Left colon (tissue), 2 donors: ENCODE measurements around the gene PDCD5. TPM values are rescaled to one million over a fixed set of nuclear protein-coding genes. Genes with fewer than 3 reads are reported as not detected.

Source experiments
- ATAC-seq: fragments of 200-7000 bp; cut with Tn5 transposase; one replicate; pipeline ENCODE4 v1.9.1; 2020; ENCODE audit warnings: mild to moderate bottlenecking, moderate library complexity
- DNase-seq, 2 donors: peaks; one replicate each; pipeline ENCODE4 v3.0.0-alpha.2; 2020
- intact Hi-C, 2 donors: fragments of 100-400 bp; cut with DNase I in 1 of 2; cut with micrococcal nuclease in 1 of 2; formaldehyde crosslinking; loops; one replicate each; pipeline versions ENCODE4 v1.11.2 to v1.14.0; 2022; cut with DNase I, micrococcal nuclease
- total RNA-seq, 2 donors: library from RNA; stranded (reverse); fragmentation: NEBNext Ultra II Directional; extraction: Animal tissue kit (Norgen Biotek cat#: 25700); gene quantifications; one replicate each; pipeline ENCODE4 v1.2.1, GENCODE V29; 2021
- donor health status: DM: no; HTN: no; CAD: no.
- donor health status: DM: yes; HTN: yes; CAD: no.

PDCD5 gene
- total RNA-seq, 2 donors from 2014 or later, result 55.7 to 62.0 TPM

DNA sequence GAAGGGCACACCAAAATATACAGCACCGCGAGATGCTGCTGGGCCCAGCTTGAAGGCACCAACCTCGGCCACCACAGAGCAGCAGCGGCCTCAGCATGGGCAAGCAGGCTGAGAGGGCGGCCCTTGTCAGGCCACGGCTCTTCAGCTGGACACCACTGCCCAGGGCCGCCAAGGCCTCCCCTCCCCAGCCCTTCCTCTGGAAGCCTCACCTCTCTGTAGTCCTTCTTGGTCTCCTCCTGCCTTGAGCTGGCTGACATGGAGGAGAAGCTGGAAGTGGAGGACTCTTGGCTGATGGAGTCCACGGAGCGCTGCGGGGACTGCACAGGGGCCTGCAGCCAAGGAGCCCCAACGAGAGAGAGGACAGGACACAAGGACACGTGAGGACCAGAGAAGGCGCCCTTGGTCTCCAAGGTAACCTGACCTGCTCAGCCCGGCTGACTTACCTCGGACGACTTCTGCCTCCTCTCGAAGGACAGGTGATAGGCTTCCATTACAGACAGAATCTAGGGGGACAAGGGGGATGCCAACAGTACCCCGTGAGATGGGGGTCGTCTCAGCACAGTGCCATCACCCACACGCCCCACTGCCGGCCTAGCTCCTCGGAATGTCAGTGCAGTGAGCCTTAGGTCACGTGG lies 38.2 kb downstream of the PDCD5 start:
- DNase-seq, result no peak
- ATAC-seq, result no peak
- intact Hi-C loops, result no loop called here

DNA sequence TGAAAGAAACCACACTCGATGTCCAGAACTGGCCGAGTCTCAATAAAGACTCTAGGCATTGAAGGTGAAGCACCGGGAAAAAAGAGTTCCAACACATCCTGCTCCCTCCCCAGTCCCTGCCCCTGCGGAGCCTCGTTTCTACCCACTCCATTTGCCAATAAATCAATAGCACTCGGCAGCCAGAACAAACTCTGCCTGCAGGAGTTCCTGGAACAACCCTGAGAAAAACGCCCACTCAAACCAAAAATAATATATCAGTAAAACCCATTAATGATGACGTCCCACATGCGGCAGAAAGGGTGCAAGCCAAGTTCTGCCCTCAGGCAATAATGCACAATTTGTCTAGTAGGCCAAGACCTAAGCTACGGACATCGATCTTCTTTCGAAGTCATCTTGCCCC lies 41.0 kb downstream of the PDCD5 start:
- intact Hi-C loops, result no loop called here
- DNase-seq (no peak), ATAC-seq (no peak)

DNA sequence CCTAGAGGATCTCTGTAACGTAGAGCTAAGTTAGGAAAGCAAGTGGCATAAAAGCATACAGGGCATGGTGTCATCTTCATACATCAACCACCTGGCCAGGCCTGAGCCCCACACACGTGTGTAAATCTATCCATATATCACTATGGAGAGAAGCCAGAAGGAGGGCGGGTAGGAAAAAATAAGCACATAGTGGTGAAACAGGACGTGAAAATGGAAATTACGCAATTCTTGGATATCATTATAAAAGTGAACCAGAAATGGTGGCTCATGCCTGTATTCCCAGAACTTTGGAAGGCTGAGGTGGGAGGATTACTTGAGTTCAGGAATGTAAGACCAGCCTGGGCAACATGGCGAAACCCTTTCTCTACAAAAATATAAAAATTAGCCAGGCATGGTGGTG lies 43.4 kb downstream of the PDCD5 start:
- intact Hi-C loops, result no loop called here
- ATAC-seq (no peak), DNase-seq (no peak)

DNA sequence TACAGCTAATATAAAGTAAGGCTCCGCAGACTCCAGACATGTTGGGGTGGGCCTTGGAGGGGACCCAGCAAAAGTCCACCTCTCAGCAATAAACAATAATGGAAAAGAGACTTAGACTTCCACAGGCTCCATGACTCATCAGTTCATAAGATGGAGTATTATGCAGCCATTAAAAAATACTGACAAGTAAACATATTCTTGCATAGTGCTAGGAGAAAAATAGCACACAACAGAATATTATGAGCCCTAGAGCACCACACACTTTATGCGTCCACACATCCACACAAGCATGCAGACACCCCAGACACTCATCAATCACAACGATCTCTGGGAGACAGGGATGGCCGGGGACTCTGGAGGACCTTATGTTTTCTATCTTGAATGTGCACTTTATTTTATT lies 46.0 kb downstream of the PDCD5 start:
- DNase-seq, result no peak
- intact Hi-C loops, result no loop called here
- no peak for ATAC-seq

DNA sequence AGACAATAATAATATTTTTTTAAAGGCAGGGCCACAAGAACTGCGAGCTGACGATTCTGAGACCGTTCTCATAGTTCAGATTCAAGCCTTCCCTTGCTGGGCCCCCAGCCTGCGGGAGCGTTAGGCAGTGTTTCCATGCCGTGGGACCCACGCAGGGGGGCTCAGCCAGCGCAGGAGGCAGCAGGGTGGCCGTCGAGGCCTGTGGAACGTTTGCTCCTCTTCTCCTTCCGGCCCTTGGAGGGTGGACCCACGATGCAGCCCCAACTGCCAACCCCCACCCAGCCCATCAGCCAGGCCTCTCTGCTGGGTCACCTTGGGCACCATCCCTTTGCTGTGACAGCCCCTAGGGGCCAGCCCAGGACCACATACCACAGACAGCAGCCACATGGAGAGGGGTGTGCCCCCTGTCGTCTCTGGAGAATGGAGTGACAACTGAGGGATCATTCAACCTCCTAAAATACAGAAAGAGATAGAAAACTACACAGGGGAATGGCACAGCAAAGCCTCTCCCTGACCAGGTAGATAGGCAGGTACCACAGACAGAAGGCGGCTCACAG lies 46.8 kb downstream of the PDCD5 start:
- intact Hi-C loops, result no loop called here
- no peak for ATAC-seq
- DNase-seq, result no peak

DNA sequence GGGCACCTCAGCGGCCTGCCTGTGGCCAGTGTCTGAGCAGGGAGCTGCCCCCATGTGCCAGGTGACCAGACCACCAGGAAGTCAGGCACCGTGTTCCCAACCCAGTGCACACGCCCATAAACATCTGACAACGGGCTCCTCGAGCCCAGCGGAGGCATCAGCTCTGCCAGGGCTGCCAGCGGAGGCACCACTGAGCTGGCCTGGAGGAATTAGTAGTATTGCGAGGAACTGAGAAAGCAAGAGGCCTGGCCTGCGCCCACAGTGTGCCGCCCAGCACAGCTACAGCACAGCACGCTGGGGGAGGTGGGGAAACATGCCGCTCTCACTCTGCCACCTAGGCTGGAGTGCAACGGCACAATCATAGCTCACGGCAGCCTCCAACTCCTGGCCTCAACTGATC lies 49.3 kb downstream of the PDCD5 start:
- intact Hi-C loops, result no loop called here
- ATAC-seq (no peak), DNase-seq (no peak)

DNA sequence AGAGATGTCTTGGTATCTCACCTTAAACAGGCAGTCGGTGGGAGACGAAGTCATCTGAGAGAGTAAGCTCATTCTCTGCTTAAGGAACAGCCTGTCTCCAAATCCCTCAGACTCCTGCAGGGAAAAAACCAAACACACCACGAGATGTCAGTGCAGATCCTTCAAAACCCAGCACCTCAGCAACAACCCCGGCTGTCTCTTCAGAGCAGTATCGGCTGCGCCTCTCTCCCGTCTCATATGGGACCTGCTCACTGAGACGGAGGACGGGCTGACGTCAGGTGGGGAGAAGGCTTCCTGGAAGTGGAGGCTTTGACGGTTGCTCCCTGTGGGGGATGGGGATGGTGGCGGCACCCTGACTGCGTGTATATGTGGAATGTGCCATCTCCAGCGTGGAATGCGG lies 50.4 kb downstream of the PDCD5 start:
- intact Hi-C loops, result no loop called here
- DNase-seq (no peak), ATAC-seq (no peak)

Other genes with a start within 250 kb of the PDCD5 start
- 10 to 100 TPM; 18.4 to 20.0 TPM for gene ZNF507, start 235.6 kb upstream of the PDCD5 start, total RNA-seq
- 10 to 100 TPM; 17.7 to 17.9 TPM for gene DPY19L3, start 175.4 kb upstream of the PDCD5 start, total RNA-seq
- gene ANKRD27, start 94.0 kb downstream of the PDCD5 start, total RNA-seq, result 10 to 100 TPM; 35.7 to 38.2 TPM
- gene RGS9BP, start 94.7 kb downstream of the PDCD5 start, total RNA-seq, result under 1 TPM; 0.09 to 0.11 TPM
- 10 to 100 TPM; 16.6 to 17.1 TPM for gene NUDT19, start 110.6 kb downstream of the PDCD5 start, total RNA-seq
- gene TDRD12, start 138.6 kb downstream of the PDCD5 start, total RNA-seq, result under 1 TPM; 0.06 TPM